Caco-2 (cell line): ENCODE results near the gene ANKRD53. TPM values are rescaled to one million over a fixed set of nuclear protein-coding genes. Genes with fewer than 3 reads are reported as not detected.
A peak's percentile ranks its signal among the peaks of the same experiment; 100 is the strongest.

Experiments used
- BruUV-seq: library from RNA; stranded (reverse); fragments of 400-500 nt; replicated peaks from 2 replicates; lab custom pipeline; 2021; lab: Mats Ljungman, UMichigan
- CTCF ChIA-PET: fragments of 300-600 bp; sonication (Branson Sonifier 250); formaldehyde crosslinking; loops from one replicate; lab custom pipeline; 2022; ENCODE audit warnings: antibody characterized with exemption; lab: Charles Lee
- POLR2A ChIA-PET: fragments of 300-600 bp; sonication (Branson Sonifier 250); formaldehyde crosslinking; loops from one replicate; lab custom pipeline; 2022; ENCODE audit warnings: antibody characterized with exemption; lab: Charles Lee
- DNase-seq, 2 experiments: peaks; one replicate each; pipeline versions ENCODE4 v3.0.0 to v3.0.0-alpha.2; 2020 to 2022
- H3K27me3 ChIP-seq: replicated peaks from 2 replicates; pipeline ENCODE4 v1.6.0; 2011; ENCODE audit warnings: low read length; ENCODE audit not compliant: control insufficient read depth, insufficient read depth
- H3K36me3 ChIP-seq: 2 replicates; pipeline ENCODE4 v1.5.1; 2011; ENCODE audit warnings: low read length; ENCODE audit not compliant: control insufficient read depth, insufficient read depth
- H3K4me1 ChIP-seq: fragments of 250-450 bp; sonication (Bioruptor Pico); 2 replicates; pipeline ENCODE4 v1.5.1; 2020; ENCODE audit warnings: mild to moderate bottlenecking
- H3K4me3 ChIP-seq: 2 replicates; pipeline ENCODE4 v1.5.1; 2011; ENCODE audit warnings: low read depth, mild to moderate bottlenecking, control low read depth, low read length
- H3K9me3 ChIP-seq: fragments of 250-450 bp; sonication (Bioruptor Pico); 2 replicates; pipeline ENCODE4 v1.5.1; 2020; ENCODE audit warnings: mild to moderate bottlenecking, moderate library complexity
- H3K27ac Mint-ChIP-seq: one replicate; pipeline ENCODE4 v1.8.0; 2022; ENCODE audit warnings: mixed read lengths; ENCODE audit not compliant: unreplicated experiment
- H3K27me3 Mint-ChIP-seq: one replicate; pipeline ENCODE4 v1.8.0; 2022; ENCODE audit warnings: mixed read lengths; ENCODE audit not compliant: insufficient read depth, unreplicated experiment
- H3K36me3 Mint-ChIP-seq: one replicate; pipeline ENCODE4 v1.8.0; 2022; ENCODE audit warnings: mild to moderate bottlenecking, mixed read lengths; ENCODE audit not compliant: insufficient read depth, unreplicated experiment
- H3K4me1 Mint-ChIP-seq: one replicate; pipeline ENCODE4 v1.8.0; 2022; ENCODE audit warnings: low read depth, mixed read lengths; ENCODE audit not compliant: unreplicated experiment
- H3K4me3 Mint-ChIP-seq: one replicate; pipeline ENCODE4 v1.8.0; 2022; ENCODE audit warnings: mild to moderate bottlenecking, moderate library complexity, mixed read lengths; ENCODE audit not compliant: unreplicated experiment
- H3K9me3 Mint-ChIP-seq: one replicate; pipeline ENCODE4 v1.8.0; 2022; ENCODE audit warnings: mixed read lengths; ENCODE audit not compliant: unreplicated experiment
- CTCF ChIP-seq, 2 experiments: fragments of 200-600 bp in 1 of 2; IDR thresholded peaks; 1 replicate in 1 of 2; 2 replicates in 1 of 2; pipeline versions ENCODE4 v1.5.1 to v1.8.0; 2011 to 2022; ENCODE audit warnings: antibody characterized with exemption in 1 of 2, control low read depth in 1 of 2, inconsistent platforms in 1 of 2, low read depth in 1 of 2, low read length in 1 of 2, mild to moderate bottlenecking in 1 of 2, moderate library complexity in 1 of 2; ENCODE audit not compliant: insufficient read depth in 1 of 2, severe bottlenecking in 1 of 2, unreplicated experiment in 1 of 2
- intact Hi-C: fragments of 100-400 bp; cut with micrococcal nuclease; formaldehyde crosslinking; loops from one replicate; pipeline ENCODE4 v1.10.0; 2022; ENCODE audit not compliant: unreplicated experiment
- total RNA-seq: library from RNA; stranded (reverse); gene quantifications from 2 replicates; pipeline ENCODE4 v1.2.3, GENCODE V29; 2022

The ANKRD53 gene
- total RNA-seq, 1 experiment from 2014 or later, result 0.16 TPM

GRCh38 chr2:70948337-70949003, 30.0 kb upstream of the ANKRD53 start:
- intact Hi-C loops, result loop anchor here (1.0 to 2.0 kb wide), 2 partner anchors 28 to 86 kb away; no protein-coding TSS in a partner anchor

GRCh38 chr2:70949086-70949485, 29.3 kb upstream of the ANKRD53 start:
- H3K36me3 ChIP-seq, result no peaks in the 10 kb centered on the region
- no peaks in the 10 kb centered on the region for H3K9me3 ChIP-seq
- DNase-seq, result no peak
- no peak overlapping the region for H3K4me3 ChIP-seq
- no peak overlapping the region for H3K27ac Mint-ChIP-seq
- no peaks in the 10 kb centered on the region for H3K27me3 ChIP-seq
- peaks cover 9% of the 10 kb centered on the region for H3K27me3 Mint-ChIP-seq
- peaks cover 15% of the 10 kb centered on the region for H3K4me1 Mint-ChIP-seq
- POLR2A ChIA-PET, result no interaction called here
- H3K4me1 ChIP-seq, result no peaks in the 10 kb centered on the region
- no peaks in the 10 kb centered on the region for H3K9me3 Mint-ChIP-seq
- H3K36me3 Mint-ChIP-seq, result no peaks in the 10 kb centered on the region
- CTCF ChIA-PET, result interaction anchor here (0.5 to 1.9 kb wide), 19 partner anchors 11 to 645 kb away, joined by 3 to 36 read pairs (median 5); partner anchors contain the start of genes ATP6V1B1 and NAGK
- no TSS peak for BruUV-seq
- H3K4me3 Mint-ChIP-seq, result no peak overlapping the region
- intact Hi-C loops, result loop anchor here (2.0 kb wide), 1 partner anchor 28 kb away; no protein-coding TSS in a partner anchor
- no peak for TF ChIP-seq CTCF (IDR thresholded peaks at IDR 0.05; ENCODE audit: insufficient read depth in 1 of 2, low read depth in 1 of 2, low read length in 1 of 2, severe bottlenecking in 1 of 2, unreplicated experiment in 1 of 2)

More at GRCh38 chr2:70948337-70949003, 30.0 kb upstream of the ANKRD53 start:
- no peaks in the 10 kb centered on the region for H3K9me3 ChIP-seq
- Mint-ChIP-seq H3K36me3 (no peaks in the 10 kb centered on the region), H3K4me1 (peaks cover 15% of the 10 kb centered on the region), H3K4me3 (peak overlapping the region; percentile 75), H3K9me3 (no peaks in the 10 kb centered on the region), H3K27me3 (peaks cover 6% of the 10 kb centered on the region), H3K27ac (peak overlapping the region; percentile 30)
- no peaks in the 10 kb centered on the region for H3K27me3 ChIP-seq
- peak overlapping the region; percentile 6; the same call in 1 of the 2 replicates for H3K4me3 ChIP-seq
- POLR2A ChIA-PET, result no interaction called here
- CTCF ChIA-PET, result interaction anchor here (0.5 to 1.9 kb wide), 23 partner anchors 10 to 789 kb away, joined by 3 to 36 read pairs (median 5); partner anchors contain the start of genes ATP6V1B1 and NAGK
- H3K36me3 ChIP-seq, result no peaks in the 10 kb centered on the region
- TF ChIP-seq CTCF (IDR thresholded peaks at IDR 0.05; ENCODE audit: insufficient read depth in 1 of 2, low read depth in 1 of 2, low read length in 1 of 2, severe bottlenecking in 1 of 2, unreplicated experiment in 1 of 2), result peak; percentile 89 to 90
- no TSS peak for BruUV-seq
- DNase-seq, result peak; percentile 84 to 88
- no peaks in the 10 kb centered on the region for H3K4me1 ChIP-seq

GRCh38 chr2:70954886-70955285, 23.5 kb upstream of the ANKRD53 start:
- Histone ChIP-seq H3K4me3 (no peak overlapping the region), H3K9me3 (no peaks in the 10 kb centered on the region), H3K4me1 (0 out of 2 replicates have a peak, but pooled peaks cover 2% of the 10 kb centered on the region), H3K27me3 (peaks cover 2% of the 10 kb centered on the region), H3K36me3 (no peaks in the 10 kb centered on the region)
- H3K27me3 Mint-ChIP-seq, result peaks cover 18% of the 10 kb centered on the region
- CTCF ChIA-PET, result interaction anchor here (1.0 kb wide), 1 partner anchor 46 kb away, joined by 3 read pairs; no protein-coding TSS in a partner anchor
- no peak overlapping the region for H3K4me3 Mint-ChIP-seq
- POLR2A ChIA-PET, result no interaction called here
- H3K27ac Mint-ChIP-seq, result no peak overlapping the region
- BruUV-seq, result no TSS peak
- no peaks in the 10 kb centered on the region for H3K9me3 Mint-ChIP-seq
- intact Hi-C loops, result no loop called here
- H3K36me3 Mint-ChIP-seq, result no peaks in the 10 kb centered on the region
- DNase-seq, result no peak
- no peaks in the 10 kb centered on the region for H3K4me1 Mint-ChIP-seq
- no peak for TF ChIP-seq CTCF (IDR thresholded peaks at IDR 0.05; ENCODE audit: insufficient read depth in 1 of 2, low read depth in 1 of 2, low read length in 1 of 2, severe bottlenecking in 1 of 2, unreplicated experiment in 1 of 2)
